ENCODE measurements around the gene NFE2.
A peak's percentile ranks its signal among the peaks of the same experiment; 100 is the strongest.
"Not testable (repeated sequence)": the region's sequence is repeated elsewhere in the genome, so short reads cannot be mapped to it uniquely, and the experiment has no call there.

The NFE2 gene

GRCh38 chr12:54321363-54321762 is 20.5 kb upstream of the NFE2 start:
- H3K4me1 ChIP-seq (ENCODE audit: control insufficient read depth, insufficient read depth, low read depth, low read length) = peaks cover 4% of the 10 kb centered on the region
- H3K79me1 ChIP-seq (replicated peaks; ENCODE audit: low read length, poor library complexity, severe bottlenecking) = peaks cover 1% of the 10 kb centered on the region
- H3K23ac ChIP-seq (ENCODE audit: low read length in 2 of 2) = no peak overlapping the region
- H4K8ac ChIP-seq (ENCODE audit: low read length) = no peak overlapping the region
- no peak overlapping the region for H3K14ac ChIP-seq (ENCODE audit: low read length in 2 of 2)
- H2BK5ac ChIP-seq (ENCODE audit: low read depth, low read length, poor library complexity, severe bottlenecking) = no peak overlapping the region
- no peak overlapping the region for H2BK15ac ChIP-seq (ENCODE audit: low read depth, poor library complexity, severe bottlenecking)
- H3K27me3 ChIP-seq (ENCODE audit: control insufficient read depth in 1 of 2, insufficient read depth in 1 of 2, low read length in 2 of 2) = no peaks in the 10 kb centered on the region
- no peak overlapping the region for H3K4ac ChIP-seq (ENCODE audit: low read depth in 1 of 2, low read length in 2 of 2)
- H3K4me3 ChIP-seq (ENCODE audit: insufficient read depth in 1 of 2, low read depth in 1 of 2, low read length in 2 of 2) = no peak overlapping the region
- no peaks in the 10 kb centered on the region for H3K9me3 ChIP-seq (ENCODE audit: control insufficient read depth, low read length)
- WGBS = 97% methylated on average over 4 of the region's 5 CpGs
- no peak overlapping the region for H3K9ac ChIP-seq (ENCODE audit: low read length)
- H4K91ac ChIP-seq (ENCODE audit: low read length) = no peak overlapping the region
- H3K27ac ChIP-seq (ENCODE audit: low read length, poor library complexity, severe bottlenecking) = no peak overlapping the region
- no peak overlapping the region for H2BK12ac ChIP-seq (ENCODE audit: low read length in 2 of 2)
- no peak overlapping the region for H2AFZ ChIP-seq (ENCODE audit: low read depth, low read length)
- no peak overlapping the region for H2BK120ac ChIP-seq (ENCODE audit: low read depth, low read length)
- no peak overlapping the region for H3K4me2 ChIP-seq (ENCODE audit: low read length, poor library complexity, severe bottlenecking)
- no peak overlapping the region for H3K18ac ChIP-seq (ENCODE audit: low read depth in 1 of 2, low read length in 2 of 2)
- no peak for DNase-seq
- H3K36me3 ChIP-seq (ENCODE audit: control insufficient read depth in 1 of 2, insufficient read depth in 2 of 2, low read depth in 1 of 2, low read length in 2 of 2) = no peaks in the 10 kb centered on the region
- H2AK5ac ChIP-seq (ENCODE audit: low read length, severe bottlenecking) = no peak overlapping the region

- not testable (repeated sequence) for H2BK120ac ChIP-seq (ENCODE audit: low read depth, low read length); H3K23ac ChIP-seq (ENCODE audit: low read length in 2 of 2); H3K14ac ChIP-seq (ENCODE audit: low read length in 2 of 2); H3K4ac ChIP-seq (ENCODE audit: low read depth in 1 of 2, low read length in 2 of 2); H3K4me3 ChIP-seq (ENCODE audit: insufficient read depth in 1 of 2, low read depth in 1 of 2, low read length in 2 of 2); H3K36me3 ChIP-seq (ENCODE audit: control insufficient read depth in 1 of 2, insufficient read depth in 2 of 2, low read depth in 1 of 2, low read length in 2 of 2); H3K79me1 ChIP-seq (replicated peaks; ENCODE audit: low read length, poor library complexity, severe bottlenecking); H3K9ac ChIP-seq (ENCODE audit: low read length); H4K91ac ChIP-seq (ENCODE audit: low read length); H2BK5ac ChIP-seq (ENCODE audit: low read depth, low read length, poor library complexity, severe bottlenecking); H2BK15ac ChIP-seq (ENCODE audit: low read depth, poor library complexity, severe bottlenecking); H3K27me3 ChIP-seq (ENCODE audit: control insufficient read depth in 1 of 2, insufficient read depth in 1 of 2, low read length in 2 of 2); H2AFZ ChIP-seq (ENCODE audit: low read depth, low read length); H3K4me2 ChIP-seq (ENCODE audit: low read length, poor library complexity, severe bottlenecking); H3K18ac ChIP-seq (ENCODE audit: low read depth in 1 of 2, low read length in 2 of 2); H4K8ac ChIP-seq (ENCODE audit: low read length); H2BK12ac ChIP-seq (ENCODE audit: low read length in 2 of 2); H3K9me3 ChIP-seq (ENCODE audit: control insufficient read depth, low read length); H3K27ac ChIP-seq (ENCODE audit: low read length, poor library complexity, severe bottlenecking); DNase-seq; H2AK5ac ChIP-seq (ENCODE audit: low read length, severe bottlenecking); H3K4me1 ChIP-seq (ENCODE audit: control insufficient read depth, insufficient read depth, low read depth, low read length)
- WGBS = 97% methylated on average over 6 of the region's 7 CpGs
Measured at GRCh38 chr12:54312309-54312708, 11.5 kb upstream of the NFE2 start.

GRCh38 chr12:54311051-54311450 is 10.2 kb upstream of the NFE2 start:
- Histone ChIP-seq H3K4me3 (ENCODE audit: insufficient read depth in 1 of 2, low read depth in 1 of 2, low read length in 2 of 2) (no peak overlapping the region), H3K18ac (ENCODE audit: low read depth in 1 of 2, low read length in 2 of 2) (no peak overlapping the region), H3K79me1 (replicated peaks; ENCODE audit: low read length, poor library complexity, severe bottlenecking) (no peaks in the 10 kb centered on the region), H3K4me1 (ENCODE audit: control insufficient read depth, insufficient read depth, low read depth, low read length) (no peaks in the 10 kb centered on the region), H3K4ac (ENCODE audit: low read depth in 1 of 2, low read length in 2 of 2) (no peak overlapping the region), H2BK15ac (ENCODE audit: low read depth, poor library complexity, severe bottlenecking) (no peak overlapping the region), H3K4me2 (ENCODE audit: low read length, poor library complexity, severe bottlenecking) (no peak overlapping the region), H2AFZ (ENCODE audit: low read depth, low read length) (no peak overlapping the region), H3K36me3 (ENCODE audit: control insufficient read depth in 1 of 2, insufficient read depth in 2 of 2, low read depth in 1 of 2, low read length in 2 of 2) (no peaks in the 10 kb centered on the region), H3K14ac (ENCODE audit: low read length in 2 of 2) (no peak overlapping the region), H3K23ac (ENCODE audit: low read length in 2 of 2) (no peak overlapping the region), H2BK120ac (ENCODE audit: low read depth, low read length) (no peak overlapping the region), H4K8ac (ENCODE audit: low read length) (no peak overlapping the region), H2BK12ac (ENCODE audit: low read length in 2 of 2) (no peak overlapping the region), H2AK5ac (ENCODE audit: low read length, severe bottlenecking) (no peak overlapping the region), H2BK5ac (ENCODE audit: low read depth, low read length, poor library complexity, severe bottlenecking) (no peak overlapping the region), H4K91ac (ENCODE audit: low read length) (no peak overlapping the region), H3K27ac (ENCODE audit: low read length, poor library complexity, severe bottlenecking) (no peak overlapping the region), H3K9ac (ENCODE audit: low read length) (no peak overlapping the region), H3K27me3 (ENCODE audit: control insufficient read depth in 1 of 2, insufficient read depth in 1 of 2, low read length in 2 of 2) (peaks cover 0 to 9% of the 10 kb centered on the region in 2 experiments), H3K9me3 (ENCODE audit: control insufficient read depth, low read length) (no peaks in the 10 kb centered on the region)
- no peak for DNase-seq
- WGBS = 92% methylated on average over 1 of the region's 2 CpGs

- H3K9me3 ChIP-seq (ENCODE audit: control insufficient read depth, low read length) = no peaks in the 10 kb centered on the region
- H2BK12ac ChIP-seq (ENCODE audit: low read length in 2 of 2) = no peak overlapping the region
- no peak overlapping the region for H3K4ac ChIP-seq (ENCODE audit: low read depth in 1 of 2, low read length in 2 of 2)
- DNase-seq = no peak
- no peaks in the 10 kb centered on the region for H3K79me1 ChIP-seq (replicated peaks; ENCODE audit: low read length, poor library complexity, severe bottlenecking)
- peaks cover 12 to 21% of the 10 kb centered on the region in 2 experiments for H3K27me3 ChIP-seq (ENCODE audit: control insufficient read depth in 1 of 2, insufficient read depth in 1 of 2, low read length in 2 of 2)
- H3K14ac ChIP-seq (ENCODE audit: low read length in 2 of 2) = no peak overlapping the region
- H4K91ac ChIP-seq (ENCODE audit: low read length) = no peak overlapping the region
- H2AK5ac ChIP-seq (ENCODE audit: low read length, severe bottlenecking) = no peak overlapping the region
- H3K18ac ChIP-seq (ENCODE audit: low read depth in 1 of 2, low read length in 2 of 2) = no peak overlapping the region
- H3K9ac ChIP-seq (ENCODE audit: low read length) = no peak overlapping the region
- H3K36me3 ChIP-seq (ENCODE audit: control insufficient read depth in 1 of 2, insufficient read depth in 2 of 2, low read depth in 1 of 2, low read length in 2 of 2) = no peaks in the 10 kb centered on the region
- peaks cover 5% of the 10 kb centered on the region for H3K4me1 ChIP-seq (ENCODE audit: control insufficient read depth, insufficient read depth, low read depth, low read length)
- no peak overlapping the region for H2BK120ac ChIP-seq (ENCODE audit: low read depth, low read length)
- no peak overlapping the region for H3K4me2 ChIP-seq (ENCODE audit: low read length, poor library complexity, severe bottlenecking)
- H4K8ac ChIP-seq (ENCODE audit: low read length) = peak overlapping the region; percentile 19
- H3K27ac ChIP-seq (ENCODE audit: low read length, poor library complexity, severe bottlenecking) = no peak overlapping the region
- H3K23ac ChIP-seq (ENCODE audit: low read length in 2 of 2) = no peak overlapping the region
- WGBS = 78% methylated on average over 8 of the region's 8 CpGs
- H2BK15ac ChIP-seq (ENCODE audit: low read depth, poor library complexity, severe bottlenecking) = no peak overlapping the region
- H2AFZ ChIP-seq (ENCODE audit: low read depth, low read length) = no peak overlapping the region
- no peak overlapping the region for H2BK5ac ChIP-seq (ENCODE audit: low read depth, low read length, poor library complexity, severe bottlenecking)
- no peak overlapping the region for H3K4me3 ChIP-seq (ENCODE audit: insufficient read depth in 1 of 2, low read depth in 1 of 2, low read length in 2 of 2)
Measured at GRCh38 chr12:54306925-54307741, 6.3 kb upstream of the NFE2 start.
